Omental fat pad (tissue), 4 donors: ENCODE measurements around the gene NDUFS5. TPM values are rescaled to one million over a fixed set of nuclear protein-coding genes. Genes with fewer than 3 reads are reported as not detected.
"Not testable (repeated sequence)": the region's sequence is repeated elsewhere in the genome, so short reads cannot be mapped to it uniquely, and the experiment has no call there.

Source experiments
- ATAC-seq: fragments of 150-250 bp; one replicate; pipeline ENCODE4 v1.9.1; 2016; ENCODE audit warnings: mild to moderate bottlenecking, moderate library complexity; ENCODE audit not compliant: low FRiP score
- DNase-seq: peaks from one replicate; pipeline ENCODE4 v3.0.0-alpha.2; 2019; ENCODE audit warnings: low spot score
- total RNA-seq, 4 donors: library from RNA; depleted of rRNA; stranded (reverse); fragments of >200 nt; gene quantifications; one replicate each; pipeline ENCODE4 v1.1.0, GENCODE V29; 2016
- TF ChIP-seq, protein P1 (sequence below), 3 donors: fragments of 450-650 bp; IDR thresholded peaks; one replicate each; pipeline ENCODE4 v1.5.1; 2016 to 2017; ENCODE audit warnings: antibody characterized with exemption in 3 of 3, mild to moderate bottlenecking in 3 of 3, moderate library complexity in 2 of 3

Gene NDUFS5
- 100 to 1,000 TPM; 304 to 609 (median 443) TPM for total RNA-seq

- TF ChIP-seq, protein P1, sequence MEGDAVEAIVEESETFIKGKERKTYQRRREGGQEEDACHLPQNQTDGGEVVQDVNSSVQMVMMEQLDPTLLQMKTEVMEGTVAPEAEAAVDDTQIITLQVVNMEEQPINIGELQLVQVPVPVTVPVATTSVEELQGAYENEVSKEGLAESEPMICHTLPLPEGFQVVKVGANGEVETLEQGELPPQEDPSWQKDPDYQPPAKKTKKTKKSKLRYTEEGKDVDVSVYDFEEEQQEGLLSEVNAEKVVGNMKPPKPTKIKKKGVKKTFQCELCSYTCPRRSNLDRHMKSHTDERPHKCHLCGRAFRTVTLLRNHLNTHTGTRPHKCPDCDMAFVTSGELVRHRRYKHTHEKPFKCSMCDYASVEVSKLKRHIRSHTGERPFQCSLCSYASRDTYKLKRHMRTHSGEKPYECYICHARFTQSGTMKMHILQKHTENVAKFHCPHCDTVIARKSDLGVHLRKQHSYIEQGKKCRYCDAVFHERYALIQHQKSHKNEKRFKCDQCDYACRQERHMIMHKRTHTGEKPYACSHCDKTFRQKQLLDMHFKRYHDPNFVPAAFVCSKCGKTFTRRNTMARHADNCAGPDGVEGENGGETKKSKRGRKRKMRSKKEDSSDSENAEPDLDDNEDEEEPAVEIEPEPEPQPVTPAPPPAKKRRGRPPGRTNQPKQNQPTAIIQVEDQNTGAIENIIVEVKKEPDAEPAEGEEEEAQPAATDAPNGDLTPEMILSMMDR (IDR thresholded peaks at IDR 0.05), result no peak
- DNase-seq, result peak; percentile 74
- peak; percentile 95 for ATAC-seq
Measured at GRCh38 chr1:39026051-39026865, at the start of gene NDUFS5. Gene NDUFS5, plus strand, starts transcription at chr1:39026350. Its CDS starts 2,375 bp downstream, at chr1:39028725.

DNA sequence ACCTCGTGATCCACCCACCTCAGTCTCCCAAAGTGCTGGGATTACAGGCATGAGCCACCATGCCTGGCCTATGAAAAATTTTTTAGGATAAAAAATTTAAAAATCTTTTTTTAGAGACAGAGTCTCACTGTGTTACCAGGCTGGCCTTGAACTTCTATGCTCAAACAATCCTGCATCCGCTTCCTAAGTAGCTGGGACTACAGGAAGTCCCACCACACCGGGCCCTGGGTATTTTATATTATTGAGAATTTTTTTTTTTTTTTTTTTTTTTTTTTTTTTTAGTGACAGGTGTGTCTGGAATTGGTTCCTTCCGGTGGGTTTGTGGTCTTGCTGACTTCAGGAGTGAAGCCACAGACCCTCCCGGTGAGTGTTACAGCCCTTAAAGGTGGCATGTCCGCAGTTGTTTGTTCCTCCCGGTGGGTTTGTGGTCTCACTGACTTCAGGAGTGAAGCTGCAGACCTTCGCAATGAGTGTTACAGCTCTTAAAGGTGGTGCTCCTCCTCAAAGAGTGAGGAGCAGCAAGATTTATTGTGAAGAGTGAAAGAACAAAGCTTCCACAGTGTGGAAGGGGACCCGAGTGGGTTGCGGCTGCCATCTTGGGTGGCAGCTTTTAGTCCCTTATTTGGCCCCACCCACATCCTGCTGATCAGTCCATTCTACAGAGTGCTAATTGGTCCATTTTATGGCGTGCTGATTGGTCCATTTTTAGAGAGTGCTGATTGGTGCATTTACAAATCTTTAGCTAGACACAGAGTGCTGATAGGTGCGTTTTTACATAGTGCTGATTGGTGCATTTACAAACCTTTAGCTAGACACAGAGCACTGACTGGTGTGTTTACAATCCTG, 48.5 kb upstream of the NDUFS5 start:
- not testable (repeated sequence) for DNase-seq, ATAC-seq

DNA sequence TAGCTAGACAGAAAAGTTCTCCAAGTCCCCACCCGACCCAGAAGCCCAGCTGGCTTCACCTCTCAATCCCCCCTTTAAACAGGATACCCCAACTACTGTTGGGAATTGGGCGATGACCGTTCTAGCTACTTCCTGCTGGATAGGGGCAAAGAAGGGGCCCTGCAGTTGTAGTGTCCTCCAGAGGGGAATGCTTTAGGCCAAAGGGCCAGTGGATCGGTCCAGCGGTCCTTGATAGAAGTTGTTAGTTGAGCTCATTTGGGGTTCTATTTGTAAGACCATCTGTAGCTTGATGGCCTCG, 48.0 kb upstream of the NDUFS5 start:
- not testable (repeated sequence) for ATAC-seq, DNase-seq

- not testable (repeated sequence) for ATAC-seq, DNase-seq
Measured at GRCh38 chr1:38979380-38979779, 46.8 kb upstream of the NDUFS5 start.

GRCh38 chr1:38989979-38990378, 36.2 kb upstream of the NDUFS5 start:
- no peak for DNase-seq
- ATAC-seq, result no peak
- TF ChIP-seq, protein P1 (IDR thresholded peaks at IDR 0.05), result no peak

- DNase-seq, result no peak
- peak; percentile 5 for ATAC-seq
- TF ChIP-seq, protein P1 (IDR thresholded peaks at IDR 0.05), result no peak
Measured at GRCh38 chr1:38990386-38990737, 35.8 kb upstream of the NDUFS5 start.

DNA sequence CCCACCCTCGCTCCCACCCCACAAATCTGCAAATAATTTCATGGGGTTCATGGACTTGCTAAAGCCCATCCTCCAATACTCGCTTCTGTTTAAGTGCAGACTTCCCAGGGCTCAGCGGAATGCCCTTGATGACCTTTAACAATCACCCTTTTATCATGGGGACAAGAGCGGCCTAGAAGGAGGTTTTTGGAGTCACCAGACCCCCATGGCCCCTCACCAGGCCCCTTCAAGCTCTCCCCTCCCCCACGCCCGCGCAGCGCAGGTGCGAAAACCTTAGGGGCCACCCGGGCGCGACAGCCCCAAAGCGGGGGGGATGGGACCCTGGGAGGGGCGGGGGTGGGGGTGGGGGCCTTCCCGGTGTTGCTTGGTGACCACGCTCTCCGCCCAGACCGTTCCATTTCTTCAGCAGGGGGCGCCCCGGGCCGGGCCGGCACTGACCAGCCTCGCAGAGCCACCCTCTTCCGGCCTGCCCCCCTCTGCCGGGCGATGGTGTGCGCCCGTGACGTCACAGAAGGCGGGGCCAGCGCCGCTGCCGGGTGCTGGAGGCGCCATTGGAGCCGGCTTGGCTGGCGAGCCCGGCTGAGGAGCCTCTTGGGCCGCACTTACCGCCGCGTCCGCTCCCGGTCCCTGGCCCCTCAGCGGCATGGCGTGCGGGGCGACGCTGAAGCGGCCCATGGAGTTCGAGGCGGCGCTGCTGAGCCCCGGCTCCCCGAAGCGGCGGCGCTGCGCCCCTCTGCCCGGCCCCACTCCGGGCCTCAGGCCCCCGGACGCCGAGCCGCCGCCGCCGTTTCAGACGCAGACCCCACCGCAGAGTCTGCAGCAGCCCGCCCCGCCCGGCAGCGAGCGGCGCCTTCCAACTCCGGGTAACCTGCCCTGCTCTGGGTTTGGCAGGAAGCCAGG, 35.2 kb upstream of the NDUFS5 start, which contains the start of gene AKIRIN1:
AKIRIN1 (plus strand) TSS at position 539 of the 900 bp plus-strand sequence; CDS start at position 644, 105 bp downstream.
- ATAC-seq (peak; percentile 100), DNase-seq (peak; percentile 95)
- TF ChIP-seq, protein P1 (IDR thresholded peaks at IDR 0.05), result no peak
